ENCODE measurements around the gene SRSF1. TPM values are rescaled to one million over a fixed set of nuclear protein-coding genes. Genes with fewer than 3 reads are reported as not detected.
A peak's percentile ranks its signal among the peaks of the same experiment; 100 is the strongest.

Gene SRSF1
- total and polyA plus RNA-seq, 5 donors from 2014 or later: 46.1 to 114 (median 50.8) TPM

DNA sequence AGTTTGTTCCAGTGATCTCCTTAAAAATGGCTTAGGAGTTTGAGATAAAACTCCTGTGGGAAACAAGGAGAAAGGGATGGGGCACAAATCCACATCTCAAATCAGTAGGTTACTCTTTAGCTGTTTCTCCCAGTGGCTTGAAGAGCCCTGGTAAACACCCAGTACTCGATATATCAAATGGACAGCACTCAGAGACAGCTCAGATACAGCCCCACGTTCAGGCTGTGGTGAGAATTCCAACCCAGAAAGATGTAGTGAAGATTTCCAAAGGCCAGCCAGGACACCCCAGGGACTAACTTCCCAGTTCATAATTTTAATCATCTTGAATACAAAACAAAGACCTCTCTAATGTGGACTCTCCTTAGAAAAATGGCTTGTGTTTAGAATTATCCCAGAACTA is 12.6 kb downstream of the SRSF1 start:
- H3K4me1 ChIP-seq (ENCODE audit: control insufficient read depth, insufficient read depth, low read length, poor library complexity, severe bottlenecking): peaks cover 16% of the 10 kb centered on the region
- ATAC-seq (ENCODE audit: low read depth in 2 of 2): no peak
- no peaks in the 10 kb centered on the region for H3K27me3 Mint-ChIP-seq
- peak overlapping the region; percentile 49 to 83 (median 80) for H3K27ac Mint-ChIP-seq
- peaks cover 3% of the 10 kb centered on the region for H3K36me3 ChIP-seq (ENCODE audit: control insufficient read depth, insufficient read depth, low read length)
- H3K4me1 Mint-ChIP-seq: peaks cover 18 to 51% (median 34%) of the 10 kb centered on the region in 4 donors
- H3K4me3 Mint-ChIP-seq: no peak overlapping the region
- H3K4me3 ChIP-seq (ENCODE audit: low read depth, low read length): no peak overlapping the region
- no peaks in the 10 kb centered on the region for H3K36me3 Mint-ChIP-seq
- H3K9me3 ChIP-seq (ENCODE audit: control insufficient read depth in 2 of 2, low read length in 2 of 2): no peaks in the 10 kb centered on the region
- no peaks in the 10 kb centered on the region for H3K27me3 ChIP-seq (ENCODE audit: control insufficient read depth, insufficient read depth, low read length)
- H3K27ac ChIP-seq (ENCODE audit: insufficient read depth, low read length, poor library complexity, severe bottlenecking): peak overlapping the region; percentile 44
- no peak for DNase-seq
- no peaks in the 10 kb centered on the region for H3K9me3 Mint-ChIP-seq

DNA sequence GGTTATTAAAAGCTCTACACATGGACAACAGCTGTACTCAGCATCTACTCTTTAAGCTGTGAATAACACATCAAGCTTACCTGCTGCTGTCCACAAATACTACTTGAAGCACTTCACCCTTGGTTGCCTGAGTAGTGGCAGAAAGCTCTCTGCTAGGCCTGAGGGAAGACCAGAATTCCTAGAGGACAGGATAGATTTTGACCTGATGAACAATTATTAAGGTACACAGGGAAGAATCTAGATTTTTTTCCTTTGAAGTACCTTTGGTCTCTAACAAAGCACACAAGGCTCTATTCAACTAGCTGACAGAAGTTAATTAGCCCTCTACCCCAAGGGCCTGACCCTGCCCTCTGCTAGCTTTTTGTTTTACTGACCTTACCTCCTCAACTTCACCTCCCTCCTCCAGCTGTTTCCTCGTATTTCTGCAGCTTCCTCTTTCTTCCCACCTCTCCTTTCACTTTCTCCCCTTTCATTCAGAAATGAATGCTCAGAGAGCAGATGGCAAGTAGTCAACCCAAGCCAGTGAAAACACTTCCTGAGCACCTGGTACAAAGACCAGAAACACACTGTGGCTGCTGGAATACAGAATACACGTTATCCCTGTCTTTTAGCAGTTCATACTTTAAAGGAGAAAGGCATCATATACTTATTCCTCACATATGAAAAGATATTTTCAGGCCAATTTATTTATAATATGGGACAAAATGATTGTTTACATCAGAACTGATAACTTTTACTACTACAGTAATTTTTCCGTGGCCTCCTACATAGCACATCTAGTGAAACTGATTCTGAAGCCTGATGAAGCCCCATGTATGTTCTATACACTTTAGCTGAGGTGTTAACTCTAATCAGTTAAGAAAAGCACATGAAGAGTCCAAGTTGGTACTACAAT is 13.3 kb downstream of the SRSF1 start:
- DNase-seq: no peak
- no peak overlapping the region for H3K4me3 ChIP-seq (ENCODE audit: low read depth, low read length)
- no peak for ATAC-seq (ENCODE audit: low read depth in 2 of 2)
- peaks cover 3% of the 10 kb centered on the region for H3K36me3 ChIP-seq (ENCODE audit: control insufficient read depth, insufficient read depth, low read length)
- Mint-ChIP-seq H3K9me3 (peaks cover 0 to under 1% (median 0%) of the 10 kb centered on the region in 7 donors), H3K4me1 (peaks cover 19 to 51% (median 36%) of the 10 kb centered on the region in 4 donors), H3K27me3 (no peaks in the 10 kb centered on the region), H3K27ac (peak overlapping the region in 2 of 3 donors; percentile 83 to 91), H3K36me3 (no peaks in the 10 kb centered on the region), H3K4me3 (peak overlapping the region in 2 of 4 donors; percentile 57 to 74)
- no peak overlapping the region for H3K27ac ChIP-seq (ENCODE audit: insufficient read depth, low read length, poor library complexity, severe bottlenecking)
- peaks cover 16% of the 10 kb centered on the region for H3K4me1 ChIP-seq (ENCODE audit: control insufficient read depth, insufficient read depth, low read length, poor library complexity, severe bottlenecking)
- H3K9me3 ChIP-seq (ENCODE audit: control insufficient read depth in 2 of 2, low read length in 2 of 2): no peaks in the 10 kb centered on the region
- H3K27me3 ChIP-seq (ENCODE audit: control insufficient read depth, insufficient read depth, low read length): no peaks in the 10 kb centered on the region

DNA sequence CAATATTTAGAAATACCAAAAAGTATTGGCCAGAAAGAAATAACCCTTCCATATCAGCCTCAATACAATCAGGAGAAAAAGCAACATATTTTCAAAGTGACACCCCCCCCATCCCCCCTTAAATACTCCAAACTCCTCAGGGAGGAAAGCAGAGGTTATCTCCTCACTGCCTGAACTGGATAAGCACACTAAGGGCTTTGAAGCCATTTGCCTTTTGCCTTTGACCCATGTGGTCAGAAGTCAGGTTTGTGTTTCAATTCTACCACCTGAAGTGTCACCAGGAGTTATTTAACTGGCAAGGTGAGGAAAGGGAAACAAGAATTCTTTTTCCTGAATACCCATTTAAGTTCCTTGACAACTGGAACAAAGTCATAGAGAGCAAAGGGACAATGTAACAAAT is 15.5 kb downstream of the SRSF1 start:
- Mint-ChIP-seq H3K27ac (peak overlapping the region in 1 of 3 donors; percentile 58), H3K9me3 (peaks cover 0 to 2% (median 0%) of the 10 kb centered on the region in 7 donors), H3K4me3 (peak overlapping the region in 1 of 4 donors; percentile 82), H3K36me3 (peaks cover 3% of the 10 kb centered on the region), H3K27me3 (no peaks in the 10 kb centered on the region), H3K4me1 (peaks cover 25 to 54% (median 41%) of the 10 kb centered on the region in 4 donors)
- ATAC-seq (ENCODE audit: low read depth in 2 of 2) (no peak), DNase-seq (no peak)
- no peaks in the 10 kb centered on the region for H3K27me3 ChIP-seq (ENCODE audit: control insufficient read depth, insufficient read depth, low read length)
- peaks cover 27% of the 10 kb centered on the region for H3K4me1 ChIP-seq (ENCODE audit: control insufficient read depth, insufficient read depth, low read length, poor library complexity, severe bottlenecking)
- no peaks in the 10 kb centered on the region for H3K9me3 ChIP-seq (ENCODE audit: control insufficient read depth in 2 of 2, low read length in 2 of 2)
- no peak overlapping the region for H3K4me3 ChIP-seq (ENCODE audit: low read depth, low read length)
- no peaks in the 10 kb centered on the region for H3K36me3 ChIP-seq (ENCODE audit: control insufficient read depth, insufficient read depth, low read length)
- H3K27ac ChIP-seq (ENCODE audit: insufficient read depth, low read length, poor library complexity, severe bottlenecking): no peak overlapping the region

DNA sequence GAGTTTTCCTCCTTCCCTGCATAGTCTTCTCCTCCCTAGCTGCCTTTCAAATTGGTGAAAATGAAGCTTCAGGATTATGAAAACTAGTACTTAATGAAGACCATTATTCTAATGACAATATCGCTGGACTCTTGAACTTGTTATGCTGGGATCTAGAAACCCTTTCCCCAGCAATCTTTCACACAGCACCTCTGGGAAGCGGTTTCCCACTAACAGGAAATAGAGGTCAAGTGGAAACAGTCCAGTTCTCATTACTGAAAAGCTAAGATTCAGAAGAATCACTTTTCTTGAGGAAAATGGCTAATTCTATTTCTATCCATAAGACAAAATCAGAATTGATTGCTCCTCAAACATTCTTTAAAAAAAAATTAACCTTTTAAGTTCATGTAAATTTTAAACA is 17.0 kb downstream of the SRSF1 start:
- H3K27me3 ChIP-seq (ENCODE audit: control insufficient read depth, insufficient read depth, low read length): no peaks in the 10 kb centered on the region
- no peak overlapping the region for H3K4me3 ChIP-seq (ENCODE audit: low read depth, low read length)
- Mint-ChIP-seq H3K36me3 (peaks cover 3% of the 10 kb centered on the region), H3K4me3 (peak overlapping the region; percentile 64 to 98 (median 95)), H3K9me3 (peaks cover 0 to 2% (median 0%) of the 10 kb centered on the region in 7 donors), H3K4me1 (peaks cover 20 to 61% (median 47%) of the 10 kb centered on the region in 4 donors), H3K27ac (peak overlapping the region in 2 of 3 donors; percentile 4 to 95), H3K27me3 (no peaks in the 10 kb centered on the region)
- no peaks in the 10 kb centered on the region for H3K9me3 ChIP-seq (ENCODE audit: control insufficient read depth in 2 of 2, low read length in 2 of 2)
- H3K27ac ChIP-seq (ENCODE audit: insufficient read depth, low read length, poor library complexity, severe bottlenecking): no peak overlapping the region
- DNase-seq: no peak
- H3K36me3 ChIP-seq (ENCODE audit: control insufficient read depth, insufficient read depth, low read length): no peaks in the 10 kb centered on the region
- H3K4me1 ChIP-seq (ENCODE audit: control insufficient read depth, insufficient read depth, low read length, poor library complexity, severe bottlenecking): peaks cover 34% of the 10 kb centered on the region
- no peak for ATAC-seq (ENCODE audit: low read depth in 2 of 2)

DNA sequence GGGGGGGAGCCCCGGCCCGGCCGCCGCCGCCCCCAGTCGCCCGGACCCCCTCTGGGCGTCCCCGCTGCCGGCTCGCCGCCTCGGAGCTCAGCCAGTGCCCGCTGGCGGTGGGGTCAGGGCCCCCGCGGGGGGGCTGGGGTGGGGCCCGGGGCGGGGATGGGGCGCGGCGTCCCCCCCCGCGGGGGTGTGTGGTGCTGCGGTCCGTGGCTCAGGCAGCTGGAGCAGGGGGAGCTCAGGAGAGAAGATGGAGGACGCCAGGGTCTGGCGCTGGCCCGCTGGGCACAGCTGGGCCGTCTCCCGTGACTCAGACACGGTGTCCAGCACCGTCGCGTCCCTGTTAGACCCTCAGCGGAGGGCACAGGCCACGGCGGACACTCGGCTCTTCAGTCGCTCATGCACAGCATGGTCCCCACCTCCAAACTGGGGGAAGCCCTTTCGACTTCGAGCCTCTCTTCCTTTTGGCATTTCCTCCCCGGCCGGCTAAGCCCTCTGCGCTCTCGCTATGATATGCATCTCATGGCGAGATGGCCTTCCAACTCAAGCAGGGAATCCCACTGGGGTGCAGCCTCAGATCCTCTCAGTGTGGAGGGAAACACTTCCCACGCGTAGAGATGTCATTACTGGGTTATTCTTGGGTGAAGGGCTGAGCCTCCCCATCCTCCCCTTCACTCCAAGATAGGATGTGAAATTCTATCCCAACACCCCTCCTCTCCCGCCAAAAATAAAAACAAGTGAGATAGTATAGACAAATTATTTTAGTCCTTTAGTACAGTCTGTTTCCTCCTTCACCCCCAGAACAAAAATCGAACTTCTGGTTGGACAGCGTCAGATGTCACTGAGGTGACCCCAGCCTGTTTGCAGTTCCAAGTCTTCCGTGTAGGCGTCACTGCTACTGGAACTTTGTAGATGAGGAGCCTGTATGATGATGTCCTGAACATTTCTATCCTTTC is 18.5 kb downstream of the SRSF1 start:
- peak overlapping the region; percentile 80 for H3K27ac ChIP-seq (ENCODE audit: insufficient read depth, low read length, poor library complexity, severe bottlenecking)
- H3K9me3 ChIP-seq (ENCODE audit: control insufficient read depth in 2 of 2, low read length in 2 of 2): no peaks in the 10 kb centered on the region
- Mint-ChIP-seq H3K27me3 (no peaks in the 10 kb centered on the region), H3K9me3 (peaks cover 0 to 2% (median 0%) of the 10 kb centered on the region in 7 donors), H3K36me3 (peaks cover 3% of the 10 kb centered on the region), H3K27ac (peak overlapping the region; percentile 91 to 99 (median 95)), H3K4me3 (peak overlapping the region; percentile 94 to 98 (median 96)), H3K4me1 (peaks cover 25 to 61% (median 49%) of the 10 kb centered on the region in 4 donors)
- DNase-seq (peak in 2 of 3 donors; percentile 76 to 81), ATAC-seq (ENCODE audit: low read depth in 2 of 2) (peak; percentile 80 to 82)
- H3K4me3 ChIP-seq (ENCODE audit: low read depth, low read length): peak overlapping the region; percentile 76
- H3K4me1 ChIP-seq (ENCODE audit: control insufficient read depth, insufficient read depth, low read length, poor library complexity, severe bottlenecking): peaks cover 45% of the 10 kb centered on the region
- H3K36me3 ChIP-seq (ENCODE audit: control insufficient read depth, insufficient read depth, low read length): peaks cover 2% of the 10 kb centered on the region
- no peaks in the 10 kb centered on the region for H3K27me3 ChIP-seq (ENCODE audit: control insufficient read depth, insufficient read depth, low read length)

DNA sequence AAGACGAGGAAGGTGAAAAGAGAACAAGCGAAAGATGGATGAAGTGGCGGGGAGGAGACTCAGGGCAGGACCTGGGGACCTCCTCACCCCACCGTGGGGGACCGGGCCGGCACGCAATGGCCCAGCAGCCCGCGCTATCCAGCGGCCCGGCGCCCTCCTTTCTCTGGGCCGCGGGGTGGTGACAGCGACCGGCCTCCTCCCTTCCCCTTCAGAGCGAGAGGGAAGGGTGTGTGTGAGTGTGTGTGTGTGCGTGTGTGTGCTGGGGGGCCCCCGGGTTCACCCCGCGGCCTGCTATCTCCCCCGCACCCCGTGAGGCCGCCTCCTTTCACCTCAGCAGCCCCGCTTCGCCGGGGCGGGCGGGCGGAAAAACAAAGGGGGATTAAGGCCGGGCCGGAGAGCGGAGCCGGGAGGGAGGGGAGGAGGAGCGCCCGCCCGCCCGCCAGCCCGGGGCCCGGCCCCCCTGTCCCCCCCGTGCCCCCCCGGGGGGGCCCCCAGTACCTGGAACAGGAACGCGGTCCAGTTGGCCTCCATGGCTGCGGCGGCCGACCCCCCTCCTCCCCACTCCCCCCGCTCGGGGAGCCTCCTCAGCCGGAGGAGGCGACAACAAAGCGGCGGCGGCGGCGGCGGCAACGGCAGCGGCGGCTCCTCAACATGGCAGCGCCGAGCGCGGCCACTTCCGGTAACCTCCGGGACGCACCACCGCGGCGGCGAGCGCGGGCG is 19.3 kb downstream of the SRSF1 start, which contains the start of gene VEZF1:
Gene VEZF1, minus strand, starts transcription at position 674 of the 720 bp plus-strand sequence. Its CDS starts 143 bp downstream, at position 531.
- Histone ChIP-seq H3K36me3 (ENCODE audit: control insufficient read depth, insufficient read depth, low read length) (peaks cover 2% of the 10 kb centered on the region), H3K27me3 (ENCODE audit: control insufficient read depth, insufficient read depth, low read length) (no peaks in the 10 kb centered on the region), H3K4me1 (ENCODE audit: control insufficient read depth, insufficient read depth, low read length, poor library complexity, severe bottlenecking) (peaks cover 54% of the 10 kb centered on the region), H3K27ac (ENCODE audit: insufficient read depth, low read length, poor library complexity, severe bottlenecking) (peak within 1 kb of the TSS; percentile 80), H3K9me3 (ENCODE audit: control insufficient read depth in 2 of 2, low read length in 2 of 2) (no peaks in the 10 kb centered on the region), H3K4me3 (ENCODE audit: low read depth, low read length) (peak within 1 kb of the TSS; percentile 89)
- Mint-ChIP-seq H3K27me3 (no peaks in the 10 kb centered on the region), H3K4me1 (peaks cover 31 to 64% (median 51%) of the 10 kb centered on the region in 4 donors), H3K27ac (peak within 1 kb of the TSS; percentile 95 to 99 (median 96)), H3K9me3 (peaks cover 0 to 2% (median 0%) of the 10 kb centered on the region in 7 donors), H3K4me3 (peak within 1 kb of the TSS; percentile 95 to 98 (median 96)), H3K36me3 (peaks cover 3% of the 10 kb centered on the region)
- peak; percentile 75 for ATAC-seq (ENCODE audit: low read depth in 2 of 2)
- DNase-seq: peak; percentile 76 to 87 (median 81)

All from CD4-positive, CD25-positive, alpha-beta regulatory T cell (primary cell).